Panc1 (cell line): ENCODE measurements around the gene ETV2.

Experiments
- POLR2AphosphoS5 ChIP-seq: IDR thresholded peaks from 2 replicates; pipeline ENCODE4 v1.6.1; 2012; ENCODE audit warnings: mild to moderate bottlenecking, low read depth, low read length, moderate library complexity
- TCF7L2 ChIP-seq: IDR thresholded peaks from 2 replicates; pipeline ENCODE4 v1.6.1; 2011; ENCODE audit warnings: mild to moderate bottlenecking, low read depth, low read length, inconsistent platforms
- TF ChIP-seq, protein P1 (sequence below): fragments of 450-650 bp; IDR thresholded peaks from 2 replicates; pipeline ENCODE4 v1.5.1; 2017; ENCODE audit warnings: mild to moderate bottlenecking
- TF ChIP-seq, protein P2 (sequence below), 2 experiments: IDR thresholded peaks; 2 replicates each; pipeline ENCODE4 v1.6.1; 2011 to 2012; ENCODE audit warnings: low read depth in 2 of 2, control low read depth in 1 of 2, low read length in 1 of 2, mild to moderate bottlenecking in 1 of 2, moderate library complexity in 1 of 2; ENCODE audit not compliant: insufficient read depth in 1 of 2

DNA sequence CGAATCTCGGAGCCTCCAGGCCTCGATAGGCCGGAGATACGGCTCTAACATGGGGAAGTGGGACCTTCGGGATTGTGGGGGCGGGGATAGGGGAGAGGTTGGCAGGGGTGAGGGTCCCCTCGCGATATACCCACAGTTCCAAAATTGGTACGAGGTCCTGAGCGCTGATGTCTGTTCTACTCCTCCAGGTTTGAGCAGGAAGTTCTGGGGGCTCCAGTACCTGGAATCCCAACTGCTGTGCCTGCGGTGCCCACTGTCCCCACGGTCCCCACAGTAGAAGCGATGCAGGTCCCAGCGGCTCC is 12.3 kb upstream of the ETV2 start:
- TF ChIP-seq, protein P1, sequence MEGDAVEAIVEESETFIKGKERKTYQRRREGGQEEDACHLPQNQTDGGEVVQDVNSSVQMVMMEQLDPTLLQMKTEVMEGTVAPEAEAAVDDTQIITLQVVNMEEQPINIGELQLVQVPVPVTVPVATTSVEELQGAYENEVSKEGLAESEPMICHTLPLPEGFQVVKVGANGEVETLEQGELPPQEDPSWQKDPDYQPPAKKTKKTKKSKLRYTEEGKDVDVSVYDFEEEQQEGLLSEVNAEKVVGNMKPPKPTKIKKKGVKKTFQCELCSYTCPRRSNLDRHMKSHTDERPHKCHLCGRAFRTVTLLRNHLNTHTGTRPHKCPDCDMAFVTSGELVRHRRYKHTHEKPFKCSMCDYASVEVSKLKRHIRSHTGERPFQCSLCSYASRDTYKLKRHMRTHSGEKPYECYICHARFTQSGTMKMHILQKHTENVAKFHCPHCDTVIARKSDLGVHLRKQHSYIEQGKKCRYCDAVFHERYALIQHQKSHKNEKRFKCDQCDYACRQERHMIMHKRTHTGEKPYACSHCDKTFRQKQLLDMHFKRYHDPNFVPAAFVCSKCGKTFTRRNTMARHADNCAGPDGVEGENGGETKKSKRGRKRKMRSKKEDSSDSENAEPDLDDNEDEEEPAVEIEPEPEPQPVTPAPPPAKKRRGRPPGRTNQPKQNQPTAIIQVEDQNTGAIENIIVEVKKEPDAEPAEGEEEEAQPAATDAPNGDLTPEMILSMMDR: no peak
- TF ChIP-seq TCF7L2 (no peak), POLR2AphosphoS5 (no peak)
- TF ChIP-seq, protein P2, sequence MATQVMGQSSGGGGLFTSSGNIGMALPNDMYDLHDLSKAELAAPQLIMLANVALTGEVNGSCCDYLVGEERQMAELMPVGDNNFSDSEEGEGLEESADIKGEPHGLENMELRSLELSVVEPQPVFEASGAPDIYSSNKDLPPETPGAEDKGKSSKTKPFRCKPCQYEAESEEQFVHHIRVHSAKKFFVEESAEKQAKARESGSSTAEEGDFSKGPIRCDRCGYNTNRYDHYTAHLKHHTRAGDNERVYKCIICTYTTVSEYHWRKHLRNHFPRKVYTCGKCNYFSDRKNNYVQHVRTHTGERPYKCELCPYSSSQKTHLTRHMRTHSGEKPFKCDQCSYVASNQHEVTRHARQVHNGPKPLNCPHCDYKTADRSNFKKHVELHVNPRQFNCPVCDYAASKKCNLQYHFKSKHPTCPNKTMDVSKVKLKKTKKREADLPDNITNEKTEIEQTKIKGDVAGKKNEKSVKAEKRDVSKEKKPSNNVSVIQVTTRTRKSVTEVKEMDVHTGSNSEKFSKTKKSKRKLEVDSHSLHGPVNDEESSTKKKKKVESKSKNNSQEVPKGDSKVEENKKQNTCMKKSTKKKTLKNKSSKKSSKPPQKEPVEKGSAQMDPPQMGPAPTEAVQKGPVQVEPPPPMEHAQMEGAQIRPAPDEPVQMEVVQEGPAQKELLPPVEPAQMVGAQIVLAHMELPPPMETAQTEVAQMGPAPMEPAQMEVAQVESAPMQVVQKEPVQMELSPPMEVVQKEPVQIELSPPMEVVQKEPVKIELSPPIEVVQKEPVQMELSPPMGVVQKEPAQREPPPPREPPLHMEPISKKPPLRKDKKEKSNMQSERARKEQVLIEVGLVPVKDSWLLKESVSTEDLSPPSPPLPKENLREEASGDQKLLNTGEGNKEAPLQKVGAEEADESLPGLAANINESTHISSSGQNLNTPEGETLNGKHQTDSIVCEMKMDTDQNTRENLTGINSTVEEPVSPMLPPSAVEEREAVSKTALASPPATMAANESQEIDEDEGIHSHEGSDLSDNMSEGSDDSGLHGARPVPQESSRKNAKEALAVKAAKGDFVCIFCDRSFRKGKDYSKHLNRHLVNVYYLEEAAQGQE (IDR thresholded peaks at IDR 0.05; ENCODE audit: insufficient read depth in 1 of 2, low read depth in 2 of 2, low read length in 1 of 2): no peak
